Measurements from ENCODE around the gene PRSS50. TPM values are rescaled to one million over a fixed set of nuclear protein-coding genes. Genes with fewer than 3 reads are reported as not detected.

The PRSS50 gene
- total and polyA plus RNA-seq, 2 donors (not counting 3 experiments of a cell fraction or from before 2014, with no cell fraction given), result not detected

- POLR2A ChIA-PET, result no interaction called here
- FAIRE-seq, result no peak
- BruUV-seq (replicated peaks), result no TSS peak
- Histone ChIP-seq H3K9ac (replicated peaks; ENCODE audit: extremely low read depth, insufficient read depth, low read length) (no peak overlapping the region), H3K4me2 (ENCODE audit: insufficient read depth, low read length) (no peak overlapping the region), H3K27me3 (ENCODE audit: control insufficient read depth in 2 of 2, insufficient read depth in 2 of 2, low read length in 2 of 2) (no peaks in the 10 kb centered on the region), H3K36me3 (ENCODE audit: control insufficient read depth in 2 of 2, extremely low read depth in 1 of 2, insufficient read depth in 2 of 2, low read length in 2 of 2) (no peaks in the 10 kb centered on the region), H3K9me3 (replicated peaks; ENCODE audit: control insufficient read depth, insufficient read depth, low read length) (no peaks in the 10 kb centered on the region), H2AFZ (ENCODE audit: low read depth, low read length) (no peak overlapping the region), H4K20me1 (replicated peaks; ENCODE audit: control insufficient read depth, extremely low read depth, insufficient read depth, low read length) (no peaks in the 10 kb centered on the region), H3K4me1 (ENCODE audit: control insufficient read depth, extremely low read depth, insufficient read depth, low read length) (no peaks in the 10 kb centered on the region), H3K9me1 (replicated peaks; ENCODE audit: control insufficient read depth, extremely low read depth, insufficient read depth, low read length) (no peaks in the 10 kb centered on the region), H3K79me2 (ENCODE audit: control insufficient read depth, insufficient read depth, low read length) (no peaks in the 10 kb centered on the region), H3K4me3 (replicated peaks in 1 of 3; ENCODE audit: insufficient read depth in 1 of 3, low read depth in 1 of 3, low read length in 3 of 3) (no peak overlapping the region), H3K27ac (ENCODE audit: insufficient read depth, low read depth, low read length) (no peak overlapping the region)
- no peak for DNase-seq (ENCODE audit: low read depth, low spot score)
- intact Hi-C loops (cut with micrococcal nuclease) (no loop called here), dilution Hi-C loops (cut with MboI; ENCODE audit: extremely low pct_ligation_motif_present, low sequenced_read_pairs) (no loop called here)
- CTCF ChIA-PET, result no interaction called here
- TF ChIP-seq GATA2 (IDR thresholded peaks at IDR 0.05; ENCODE audit: insufficient read depth, insufficient read length, low read depth, low read length) (no peak), EZH2 (IDR thresholded peaks at IDR 0.05; ENCODE audit: borderline replicate concordance, low read depth, low read length, severe bottlenecking) (no peak), MYC (IDR thresholded peaks at IDR 0.05; ENCODE audit: low read depth, low read length) (no peak), POLR2A (IDR thresholded peaks at IDR 0.05; ENCODE audit: low read depth, low read length) (no peak)
- TF ChIP-seq, protein P1, sequence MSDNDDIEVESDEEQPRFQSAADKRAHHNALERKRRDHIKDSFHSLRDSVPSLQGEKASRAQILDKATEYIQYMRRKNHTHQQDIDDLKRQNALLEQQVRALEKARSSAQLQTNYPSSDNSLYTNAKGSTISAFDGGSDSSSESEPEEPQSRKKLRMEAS (IDR thresholded peaks at IDR 0.05; ENCODE audit: insufficient read depth, insufficient read length), result no peak
Observed at GRCh38 chr3:46711760-46712159, 5.9 kb downstream of the PRSS50 start.

DNA sequence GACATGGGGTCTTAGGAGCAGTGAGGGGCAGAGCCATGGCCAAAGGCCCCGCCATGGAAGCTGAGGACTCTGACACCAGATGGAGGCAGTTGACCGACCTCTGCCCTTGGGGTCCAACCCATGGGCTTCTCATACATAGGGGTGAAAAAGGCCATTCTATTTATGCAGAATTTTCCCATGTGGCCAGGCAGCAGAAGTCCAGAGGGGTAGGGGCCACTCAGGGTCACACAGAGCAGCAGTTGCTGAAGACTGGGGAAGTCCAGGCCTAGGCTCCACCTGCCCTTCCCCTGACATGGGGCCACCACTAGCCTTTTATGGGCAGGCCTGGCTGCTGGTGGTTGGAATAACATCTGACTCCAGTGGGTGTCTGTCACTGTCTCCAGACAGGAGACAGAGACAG is 6.4 kb downstream of the PRSS50 start:
- H3K27ac ChIP-seq (ENCODE audit: insufficient read depth, low read depth, low read length), result no peak overlapping the region
- no peak for FAIRE-seq
- no TSS peak for BruUV-seq (replicated peaks)
- ChIA-PET POLR2A (no interaction called here), CTCF (interaction anchor here (0.9 to 1.2 kb wide), 2 partner anchors 149 to 190 kb away, joined by 4 to 5 read pairs; no protein-coding TSS in a partner anchor)
- H4K20me1 ChIP-seq (replicated peaks; ENCODE audit: control insufficient read depth, extremely low read depth, insufficient read depth, low read length), result no peaks in the 10 kb centered on the region
- dilution Hi-C loops (cut with MboI; ENCODE audit: extremely low pct_ligation_motif_present, low sequenced_read_pairs) (no loop called here), intact Hi-C loops (cut with micrococcal nuclease) (no loop called here)
- H3K36me3 ChIP-seq (ENCODE audit: control insufficient read depth in 2 of 2, extremely low read depth in 1 of 2, insufficient read depth in 2 of 2, low read length in 2 of 2), result no peaks in the 10 kb centered on the region
- DNase-seq (ENCODE audit: low read depth, low spot score), result no peak
- TF ChIP-seq FOS (IDR thresholded peaks at IDR 0.05; ENCODE audit: borderline replicate concordance, insufficient read depth, low read length) (no peak), POLR2A (IDR thresholded peaks at IDR 0.05; ENCODE audit: low read depth, low read length) (no peak), MYC (IDR thresholded peaks at IDR 0.05; ENCODE audit: low read depth, low read length) (no peak), POLR2AphosphoS5 (IDR thresholded peaks at IDR 0.05; ENCODE audit: insufficient read depth, low read depth, low read length) (no peak), CTCF (IDR thresholded peaks at IDR 0.05; ENCODE audit: extremely low read depth in 1 of 2, insufficient read depth in 1 of 2, low read depth in 1 of 2, low read length in 2 of 2) (no peak), GATA2 (IDR thresholded peaks at IDR 0.05; ENCODE audit: insufficient read depth, insufficient read length, low read depth, low read length) (no peak), JUN (IDR thresholded peaks at IDR 0.05; ENCODE audit: borderline replicate concordance, insufficient read depth, insufficient read length, low read depth) (no peak), EZH2 (IDR thresholded peaks at IDR 0.05; ENCODE audit: borderline replicate concordance, low read depth, low read length, severe bottlenecking) (no peak)
- TF ChIP-seq, protein P1 (IDR thresholded peaks at IDR 0.05; ENCODE audit: insufficient read depth, insufficient read length), result no peak
- no peaks in the 10 kb centered on the region for H3K9me3 ChIP-seq (replicated peaks; ENCODE audit: control insufficient read depth, insufficient read depth, low read length)
- no peak overlapping the region for H2AFZ ChIP-seq (ENCODE audit: low read depth, low read length)
- peaks cover 3% of the 10 kb centered on the region for H3K4me1 ChIP-seq (ENCODE audit: control insufficient read depth, extremely low read depth, insufficient read depth, low read length)
- H3K4me3 ChIP-seq (replicated peaks in 1 of 3; ENCODE audit: insufficient read depth in 1 of 3, low read depth in 1 of 3, low read length in 3 of 3), result no peak overlapping the region
- H3K9me1 ChIP-seq (replicated peaks; ENCODE audit: control insufficient read depth, extremely low read depth, insufficient read depth, low read length), result no peaks in the 10 kb centered on the region
- no peak overlapping the region for H3K4me2 ChIP-seq (ENCODE audit: insufficient read depth, low read length)
- no peaks in the 10 kb centered on the region for H3K79me2 ChIP-seq (ENCODE audit: control insufficient read depth, insufficient read depth, low read length)
- no peak overlapping the region for H3K9ac ChIP-seq (replicated peaks; ENCODE audit: extremely low read depth, insufficient read depth, low read length)
- no peaks in the 10 kb centered on the region for H3K27me3 ChIP-seq (ENCODE audit: control insufficient read depth in 2 of 2, insufficient read depth in 2 of 2, low read length in 2 of 2)

Measured in endothelial cell of umbilical vein (primary cell).